Progenitor cell of endocrine pancreas (in vitro differentiated cells): ENCODE data around the gene PDE4A. TPM values are rescaled to one million over a fixed set of nuclear protein-coding genes. Genes with fewer than 3 reads are reported as not detected.
"Not testable (repeated sequence)": the region's sequence is repeated elsewhere in the genome, so short reads cannot be mapped to it uniquely, and the experiment has no call there.

ENCODE experiments used
- DNase-seq: peaks from one replicate; pipeline ENCODE4 v3.0.0; 2021; ENCODE audit warnings: low spot score; ENCODE audit not compliant: unreplicated experiment
- H3K27ac Mint-ChIP-seq: 2 replicates; pipeline ENCODE4 v1.8.0; 2021; ENCODE audit warnings: mild to moderate bottlenecking, moderate library complexity, mixed read lengths
- H3K27me3 Mint-ChIP-seq: 2 replicates; pipeline ENCODE4 v1.8.0; 2021; ENCODE audit warnings: mixed read lengths
- H3K36me3 Mint-ChIP-seq: 2 replicates; pipeline ENCODE4 v1.8.0; 2022; ENCODE audit warnings: mixed read lengths; ENCODE audit not compliant: insufficient read depth
- H3K4me1 Mint-ChIP-seq: 2 replicates; pipeline ENCODE4 v1.8.0; 2021; ENCODE audit warnings: low read depth, mixed read lengths
- H3K4me3 Mint-ChIP-seq: 2 replicates; pipeline ENCODE4 v1.8.0; 2021; ENCODE audit warnings: low read depth, mild to moderate bottlenecking, moderate library complexity, mixed read lengths
- H3K9me3 Mint-ChIP-seq: 2 replicates; pipeline ENCODE4 v1.8.0; 2021; ENCODE audit warnings: low read depth, mixed read lengths
- total RNA-seq: library from RNA; stranded (reverse); gene quantifications from 2 replicates; pipeline ENCODE4 v1.2.1, GENCODE V29; 2021
- TF ChIP-seq, protein P1 (sequence below): fragments of 200-600 bp; sonication (generic); IDR thresholded peaks from one replicate; pipeline ENCODE4 v1.5.0; 2021; ENCODE audit warnings: antibody characterized with exemption, mild to moderate bottlenecking; ENCODE audit not compliant: unreplicated experiment

Gene PDE4A
- total RNA-seq, 1 donor from 2014 or later = 0.72 TPM

- TF ChIP-seq, protein P1, sequence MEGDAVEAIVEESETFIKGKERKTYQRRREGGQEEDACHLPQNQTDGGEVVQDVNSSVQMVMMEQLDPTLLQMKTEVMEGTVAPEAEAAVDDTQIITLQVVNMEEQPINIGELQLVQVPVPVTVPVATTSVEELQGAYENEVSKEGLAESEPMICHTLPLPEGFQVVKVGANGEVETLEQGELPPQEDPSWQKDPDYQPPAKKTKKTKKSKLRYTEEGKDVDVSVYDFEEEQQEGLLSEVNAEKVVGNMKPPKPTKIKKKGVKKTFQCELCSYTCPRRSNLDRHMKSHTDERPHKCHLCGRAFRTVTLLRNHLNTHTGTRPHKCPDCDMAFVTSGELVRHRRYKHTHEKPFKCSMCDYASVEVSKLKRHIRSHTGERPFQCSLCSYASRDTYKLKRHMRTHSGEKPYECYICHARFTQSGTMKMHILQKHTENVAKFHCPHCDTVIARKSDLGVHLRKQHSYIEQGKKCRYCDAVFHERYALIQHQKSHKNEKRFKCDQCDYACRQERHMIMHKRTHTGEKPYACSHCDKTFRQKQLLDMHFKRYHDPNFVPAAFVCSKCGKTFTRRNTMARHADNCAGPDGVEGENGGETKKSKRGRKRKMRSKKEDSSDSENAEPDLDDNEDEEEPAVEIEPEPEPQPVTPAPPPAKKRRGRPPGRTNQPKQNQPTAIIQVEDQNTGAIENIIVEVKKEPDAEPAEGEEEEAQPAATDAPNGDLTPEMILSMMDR = no peak
- Mint-ChIP-seq H3K36me3 (peaks cover 5% of the 10 kb centered on the region), H3K27ac (peak within 1 kb of the TSS; percentile 98), H3K9me3 (no peaks in the 10 kb centered on the region), H3K4me1 (peaks cover 7% of the 10 kb centered on the region), H3K27me3 (no peaks in the 10 kb centered on the region), H3K4me3 (peak within 1 kb of the TSS; percentile 91)
- peak; percentile 94 for DNase-seq
These were observed 39.8 kb upstream of the PDE4A start, which contains the start of gene TYK2 for GRCh38 chr19:10380313-10381102. TSS of gene TYK2 (minus strand) at chr19:10380572. CDS start at chr19:10378406, 2,166 bp downstream.

- not testable (repeated sequence) for H3K9me3 Mint-ChIP-seq, DNase-seq, H3K27ac Mint-ChIP-seq, H3K36me3 Mint-ChIP-seq, H3K27me3 Mint-ChIP-seq, H3K4me1 Mint-ChIP-seq, H3K4me3 Mint-ChIP-seq
These were observed 37.2 kb upstream of the PDE4A start for GRCh38 chr19:10383223-10383499.

- TF ChIP-seq, protein P1 = no peak
- Mint-ChIP-seq H3K4me1 (peaks cover 6% of the 10 kb centered on the region), H3K27ac (no peak overlapping the region), H3K27me3 (no peaks in the 10 kb centered on the region), H3K9me3 (no peaks in the 10 kb centered on the region), H3K36me3 (no peaks in the 10 kb centered on the region), H3K4me3 (no peak overlapping the region)
- DNase-seq = no peak
These were observed 35.8 kb upstream of the PDE4A start for GRCh38 chr19:10384580-10384979.

GRCh38 chr19:10388957-10389356 is 31.4 kb upstream of the PDE4A start:
- no peaks in the 10 kb centered on the region for H3K27me3 Mint-ChIP-seq
- no peak overlapping the region for H3K4me3 Mint-ChIP-seq
- H3K36me3 Mint-ChIP-seq = peaks cover 10% of the 10 kb centered on the region
- no peaks in the 10 kb centered on the region for H3K4me1 Mint-ChIP-seq
- no peaks in the 10 kb centered on the region for H3K9me3 Mint-ChIP-seq
- TF ChIP-seq, protein P1 = peak; percentile 91
- DNase-seq = peak; percentile 87
- no peak overlapping the region for H3K27ac Mint-ChIP-seq

DNA sequence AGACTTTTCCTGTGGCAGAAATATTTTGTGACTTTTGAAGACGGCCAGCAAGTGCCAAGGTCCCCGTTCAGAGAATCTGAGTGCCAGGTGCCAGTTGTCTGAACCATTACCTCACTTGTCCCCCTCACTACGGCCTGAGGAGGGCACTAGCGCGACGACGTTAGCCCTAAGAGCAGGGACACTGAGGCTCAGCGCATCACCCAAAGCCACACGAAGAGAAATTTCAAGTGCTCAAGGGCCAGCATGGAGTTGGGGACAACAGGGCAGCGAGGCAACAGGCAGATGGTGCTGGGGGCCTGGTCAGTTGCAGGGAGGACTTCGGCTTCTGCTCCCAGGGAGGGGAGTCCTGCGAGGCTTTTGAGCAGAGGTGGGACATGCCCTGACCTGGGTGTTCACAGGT is 30.5 kb upstream of the PDE4A start:
- no peak for DNase-seq
- H3K27me3 Mint-ChIP-seq = no peaks in the 10 kb centered on the region
- no peak overlapping the region for H3K4me3 Mint-ChIP-seq
- no peak overlapping the region for H3K27ac Mint-ChIP-seq
- no peaks in the 10 kb centered on the region for H3K9me3 Mint-ChIP-seq
- H3K4me1 Mint-ChIP-seq = no peaks in the 10 kb centered on the region
- H3K36me3 Mint-ChIP-seq = peaks cover 10% of the 10 kb centered on the region
- TF ChIP-seq, protein P1 = peak; percentile 23
